Mesothelial cell of epicardium (in vitro differentiated cells): ENCODE results near the gene IFFO2. TPM values are rescaled to one million over a fixed set of nuclear protein-coding genes. Genes with fewer than 3 reads are reported as not detected.

Experiments
- DNase-seq, 2 experiments: peaks; one replicate each; pipeline ENCODE4 v3.0.0; 2021; ENCODE audit warnings: low spot score in 2 of 2; ENCODE audit not compliant: unreplicated experiment in 2 of 2
- H3K27ac Mint-ChIP-seq: 2 replicates; pipeline ENCODE4 v1.8.0; 2021; ENCODE audit warnings: mixed read lengths
- H3K27me3 Mint-ChIP-seq: 2 replicates; pipeline ENCODE4 v1.8.0; 2021; ENCODE audit warnings: low read depth, mixed read lengths
- H3K36me3 Mint-ChIP-seq: 2 replicates; pipeline ENCODE4 v1.8.0; 2021; ENCODE audit warnings: mixed read lengths
- H3K4me1 Mint-ChIP-seq: 2 replicates; pipeline ENCODE4 v1.8.0; 2021; ENCODE audit warnings: mixed read lengths
- H3K4me3 Mint-ChIP-seq: 2 replicates; pipeline ENCODE4 v1.8.0; 2021; ENCODE audit warnings: mild to moderate bottlenecking, moderate library complexity, mixed read lengths
- H3K9me3 Mint-ChIP-seq: 2 replicates; pipeline ENCODE4 v1.8.0; 2021; ENCODE audit warnings: mixed read lengths
- CTCF ChIP-seq: fragments of 200-600 bp; sonication (generic); IDR thresholded peaks from one replicate; pipeline ENCODE4 v1.5.0; 2021; ENCODE audit warnings: antibody characterized with exemption; ENCODE audit not compliant: unreplicated experiment
- total RNA-seq: library from RNA; stranded (reverse); gene quantifications from 3 replicates; pipeline ENCODE4 v1.2.1, GENCODE V29; 2021

Gene IFFO2
- total RNA-seq, 1 donor from 2014 or later, result 9.1 TPM

GRCh38 chr1:18866846-18867245 lies 89.6 kb downstream of the IFFO2 start:
- DNase-seq, result no peak
- no peak overlapping the region for H3K27ac Mint-ChIP-seq
- no peaks in the 10 kb centered on the region for H3K4me1 Mint-ChIP-seq

GRCh38 chr1:18866314-18866713 lies 90.2 kb downstream of the IFFO2 start:
- no peak for TF ChIP-seq CTCF
- Mint-ChIP-seq H3K36me3 (no peaks in the 10 kb centered on the region), H3K4me3 (no peak overlapping the region), H3K4me1 (no peaks in the 10 kb centered on the region), H3K27me3 (peaks cover 27% of the 10 kb centered on the region), H3K27ac (no peak overlapping the region), H3K9me3 (no peaks in the 10 kb centered on the region)
- DNase-seq, result no peak

More at GRCh38 chr1:18866846-18867245, 89.6 kb downstream of the IFFO2 start:
- Mint-ChIP-seq H3K9me3 (no peaks in the 10 kb centered on the region), H3K4me3 (no peak overlapping the region), H3K36me3 (no peaks in the 10 kb centered on the region), H3K27me3 (peaks cover 27% of the 10 kb centered on the region)
- TF ChIP-seq CTCF, result no peak

GRCh38 chr1:18865176-18865575 lies 91.3 kb downstream of the IFFO2 start:
- Mint-ChIP-seq H3K27ac (no peak overlapping the region), H3K9me3 (no peaks in the 10 kb centered on the region), H3K27me3 (peaks cover 27% of the 10 kb centered on the region), H3K36me3 (no peaks in the 10 kb centered on the region), H3K4me1 (no peaks in the 10 kb centered on the region), H3K4me3 (no peak overlapping the region)
- no peak for DNase-seq
- no peak for TF ChIP-seq CTCF

- Mint-ChIP-seq H3K27ac (no peak overlapping the region), H3K4me1 (no peaks in the 10 kb centered on the region), H3K27me3 (peaks cover 17% of the 10 kb centered on the region), H3K4me3 (no peak overlapping the region), H3K36me3 (no peaks in the 10 kb centered on the region), H3K9me3 (no peaks in the 10 kb centered on the region)
- no peak for DNase-seq
- no peak for TF ChIP-seq CTCF
These were observed 94.9 kb downstream of the IFFO2 start for GRCh38 chr1:18861590-18861989.

GRCh38 chr1:18861082-18861481 lies 95.4 kb downstream of the IFFO2 start:
- H3K27me3 Mint-ChIP-seq, result peaks cover 15% of the 10 kb centered on the region
- H3K27ac Mint-ChIP-seq, result no peak overlapping the region
- TF ChIP-seq CTCF, result no peak
- no peaks in the 10 kb centered on the region for H3K36me3 Mint-ChIP-seq
- no peaks in the 10 kb centered on the region for H3K4me1 Mint-ChIP-seq
- no peak for DNase-seq
- H3K9me3 Mint-ChIP-seq, result no peaks in the 10 kb centered on the region
- no peak overlapping the region for H3K4me3 Mint-ChIP-seq

- Mint-ChIP-seq H3K4me3 (no peak within 1 kb of the TSS), H3K27ac (no peak within 1 kb of the TSS), H3K9me3 (no peaks in the 10 kb centered on the region), H3K4me1 (no peaks in the 10 kb centered on the region), H3K27me3 (peaks cover 16% of the 10 kb centered on the region), H3K36me3 (no peaks in the 10 kb centered on the region)
- TF ChIP-seq CTCF, result no peak
- DNase-seq, result no peak
These were observed 96.9 kb downstream of the IFFO2 start, which contains the start of gene TAS1R2 for GRCh38 chr1:18859560-18859959. Gene TAS1R2 (minus strand): TSS chr1:18859660. CDS start chr1:18859660, 0 bp downstream.
